Neural cell (in vitro differentiated cells): ENCODE measurements around the gene RC3H1.

Experiments used
- CTCF ChIP-seq: fragments of 450-650 bp; IDR thresholded peaks from 2 replicates; pipeline ENCODE4 v1.5.1; 2014; ENCODE audit warnings: antibody characterized with exemption, mild to moderate bottlenecking, moderate library complexity; ENCODE audit not compliant: poor library complexity, severe bottlenecking
- EP300 ChIP-seq: fragments of 450-650 bp; conservative IDR thresholded peaks from 2 replicates; pipeline ENCODE4 v1.6.1; 2014; ENCODE audit warnings: antibody characterized with exemption, mild to moderate bottlenecking, moderate library complexity; ENCODE audit not compliant: poor library complexity, severe bottlenecking
- EZH2 ChIP-seq: fragments of 200-600, 300-800 bp; shearing (Covaris generic), sonication (generic); IDR thresholded peaks from 2 replicates; pipeline ENCODE4 v1.6.1; 2014; ENCODE audit warnings: antibody characterized with exemption, low read length, borderline replicate concordance, mild to moderate bottlenecking; ENCODE audit not compliant: insufficient read depth, poor library complexity, severe bottlenecking
- POLR2AphosphoS5 ChIP-seq: IDR thresholded peaks from 2 replicates; pipeline ENCODE4 v1.6.1; 2012
- TAF1 ChIP-seq: IDR thresholded peaks from 2 replicates; pipeline ENCODE4 v1.6.1; 2012; ENCODE audit warnings: low read depth

DNA sequence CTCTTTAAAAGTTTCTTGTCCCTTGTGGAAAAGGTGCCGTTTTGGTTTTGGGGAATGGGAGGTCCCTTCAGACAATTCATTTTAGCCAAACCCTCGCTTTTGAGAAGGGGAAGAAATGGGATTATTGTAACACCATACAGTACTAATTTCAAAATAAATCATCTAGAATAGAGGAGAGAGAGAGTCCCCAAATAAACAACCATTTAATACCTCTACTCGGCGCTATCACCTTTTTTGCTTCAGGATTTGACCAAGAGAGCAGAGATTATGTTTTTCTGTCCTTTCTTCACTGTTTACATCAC, 770 bp upstream of the RC3H1 start:
- TF ChIP-seq CTCF = no peak
- TF ChIP-seq POLR2AphosphoS5 = no peak
- TF ChIP-seq EZH2 = no peak
- no peak for TF ChIP-seq EP300
- TF ChIP-seq TAF1 = no peak
